NCI-H226 (cell line): ENCODE results near the gene MAP3K19.

Experiments
- DNase-seq: peaks from one replicate; pipeline ENCODE4 v3.0.0-alpha.2; 2015

MAP3K19 gene

DNA sequence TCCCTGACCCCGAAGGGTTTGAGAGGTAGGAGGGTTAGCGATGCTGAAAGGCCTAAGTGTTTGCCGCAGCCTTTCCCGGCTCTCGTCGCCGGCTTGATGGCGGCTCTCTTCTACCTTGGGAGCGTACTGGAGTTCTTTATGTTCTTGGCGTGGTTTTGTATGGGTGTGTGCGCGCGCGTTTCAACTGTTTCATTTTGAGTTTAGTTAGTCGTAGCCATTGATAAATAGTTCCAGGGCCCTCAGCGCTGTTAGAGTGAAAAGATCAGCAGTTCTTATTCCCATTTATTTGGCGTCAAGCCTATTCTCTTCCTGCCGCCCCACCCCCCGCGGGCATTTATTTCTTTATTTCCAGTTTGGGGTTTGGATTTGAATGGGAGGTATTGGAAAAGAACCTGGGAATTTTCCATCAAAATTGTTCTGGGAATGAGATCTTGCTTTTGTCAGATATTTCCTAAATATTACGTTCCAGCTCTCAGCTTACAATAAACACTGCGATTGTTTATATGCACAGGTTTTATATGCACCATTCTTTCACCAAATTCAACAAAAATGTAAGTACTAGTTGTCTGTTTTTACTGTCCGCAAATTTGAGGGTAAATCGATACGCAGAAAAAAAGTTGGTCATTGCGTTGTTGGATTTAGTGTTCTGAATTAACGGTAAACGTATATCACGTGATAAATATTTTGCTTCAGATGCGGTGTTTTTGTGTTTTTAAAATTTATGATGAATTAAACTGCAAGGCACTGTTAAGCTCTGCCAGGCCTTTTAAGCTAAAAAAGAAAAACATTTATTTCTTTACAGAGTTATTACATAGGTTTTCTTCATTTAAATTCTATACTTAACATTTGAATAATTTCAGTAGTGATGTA is 127.7 kb downstream of the MAP3K19 start:
- no peak for DNase-seq

DNA sequence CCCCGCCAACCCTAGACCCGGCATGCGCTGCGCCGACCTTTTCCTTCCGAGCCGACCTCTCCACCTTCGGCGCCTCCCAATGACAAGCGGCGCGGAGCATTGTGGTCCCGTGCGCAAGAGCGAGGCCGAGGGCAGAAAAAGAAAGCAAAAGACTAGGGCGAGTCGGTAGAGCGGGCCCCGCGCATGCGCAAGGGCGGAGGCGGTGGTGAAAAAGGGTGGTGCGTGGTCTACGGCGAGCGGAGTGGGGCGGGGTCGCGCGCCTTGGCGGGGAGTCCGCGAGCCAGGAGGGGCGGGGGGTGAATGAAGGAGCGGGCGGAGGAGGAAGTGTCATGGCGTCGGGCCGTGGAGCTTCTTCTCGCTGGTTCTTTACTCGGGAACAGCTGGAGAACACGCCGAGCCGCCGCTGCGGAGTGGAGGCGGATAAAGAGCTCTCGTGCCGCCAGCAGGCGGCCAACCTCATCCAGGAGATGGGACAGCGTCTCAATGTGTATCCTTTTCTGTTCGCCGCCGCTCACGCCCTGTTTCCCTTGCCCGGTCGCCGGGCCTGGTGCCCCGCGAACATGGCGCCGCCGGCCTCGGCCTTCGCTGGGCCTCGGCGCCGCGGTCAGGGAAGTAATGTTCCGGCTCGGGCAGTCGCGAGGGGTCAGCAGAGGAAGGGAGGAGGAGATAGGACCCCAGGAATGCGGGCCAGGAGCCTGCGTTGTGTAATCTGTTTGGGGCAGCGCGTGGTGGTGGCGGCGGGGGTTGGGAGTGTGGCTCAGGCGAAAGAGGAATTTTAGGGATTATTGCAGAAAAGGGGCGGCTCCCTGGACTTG is 128.5 kb downstream of the MAP3K19 start, which contains the start of gene CCNT2:
CCNT2 (plus strand) TSS at position 297 of the 815 bp plus-strand sequence; CDS start at position 330, 33 bp downstream.
- DNase-seq = peak; percentile 99

DNA sequence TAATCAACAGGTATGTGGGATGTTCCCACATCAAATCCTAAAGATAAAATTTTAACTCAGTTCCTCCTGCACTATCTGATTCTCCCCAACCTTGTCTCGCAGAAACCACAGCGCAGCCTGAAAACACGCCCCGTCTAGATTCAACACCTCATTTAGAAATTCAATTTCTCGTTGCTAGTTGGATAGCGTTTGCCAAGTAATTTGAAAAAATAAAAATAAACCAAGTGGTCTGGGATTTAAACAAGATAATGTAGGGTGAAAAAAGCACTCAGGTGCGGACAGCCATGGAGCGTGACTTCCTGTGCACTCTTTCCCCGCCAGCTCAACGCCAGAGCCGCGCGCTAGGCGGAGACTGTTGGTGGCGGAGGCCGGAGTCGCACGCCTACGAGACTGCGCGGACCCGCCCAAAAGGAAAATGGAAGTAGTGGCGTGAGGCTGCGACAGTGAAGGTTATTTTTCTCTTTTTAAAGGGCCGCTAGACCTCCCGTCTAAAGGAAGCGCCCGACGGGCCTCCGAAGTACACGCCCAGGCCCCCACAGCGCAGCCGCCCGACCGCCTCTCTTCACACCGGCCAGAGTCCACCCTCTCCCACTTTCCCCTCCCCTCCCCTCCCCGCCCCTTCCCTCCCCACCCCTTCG is 129.2 kb downstream of the MAP3K19 start:
- no peak for DNase-seq

DNA sequence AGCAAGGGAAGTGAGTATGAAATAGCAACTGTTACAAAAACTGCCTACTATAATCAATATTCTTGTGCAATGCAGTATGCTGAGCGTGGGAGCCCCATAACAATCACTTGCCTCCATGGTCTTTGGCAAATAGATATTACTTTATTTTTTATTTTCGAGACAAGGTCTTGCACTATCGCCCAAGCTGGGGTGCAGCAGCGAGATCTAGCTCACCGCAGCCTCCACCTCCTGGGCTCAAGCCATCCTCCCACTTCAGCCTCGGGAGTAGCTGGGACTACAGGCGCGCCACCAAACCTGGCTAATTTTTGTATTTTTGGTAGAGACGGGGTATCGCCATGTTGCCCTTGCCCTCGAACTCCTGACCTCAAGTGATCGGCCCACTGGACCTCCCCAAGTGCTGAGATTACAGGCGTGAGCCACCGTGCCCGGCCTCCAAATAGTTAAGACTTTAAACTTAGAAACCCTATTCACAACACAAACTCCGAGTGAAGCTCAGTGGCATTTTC is 129.8 kb downstream of the MAP3K19 start:
- DNase-seq = no peak
